ENCODE results near the gene SCEL. TPM values are rescaled to one million over a fixed set of nuclear protein-coding genes. Genes with fewer than 3 reads are reported as not detected.

SCEL gene
- total and polyA plus RNA-seq, 7 donors: 0.04 TPM; not detected in 5

- H3K27ac ChIP-seq: no peak overlapping the region
- H3K4me1 ChIP-seq: no peaks in the 10 kb centered on the region
- no peaks in the 10 kb centered on the region for H3K9me3 ChIP-seq
- ATAC-seq (no peak), DNase-seq (no peak)
- no peak overlapping the region for H3K4me3 ChIP-seq
- H3K27me3 ChIP-seq (ENCODE audit: insufficient read depth in 3 of 3, low read length in 2 of 3): no peaks in the 10 kb centered on the region
- H3K36me3 ChIP-seq (ENCODE audit: insufficient read depth in 1 of 2, low read depth in 1 of 2): no peaks in the 10 kb centered on the region
- no peak for TF ChIP-seq CTCF (IDR thresholded peaks at IDR 0.05)
- intact Hi-C loops (cut with DNase I): no loop called here
- WGBS, 3 donors: 22 to 35% (median 29%) methylated on average over 2 of the region's 2 CpGs
Observed at GRCh38 chr13:77579959-77580358, 44.5 kb downstream of the SCEL start.

GRCh38 chr13:77580748-77581147, 45.2 kb downstream of the SCEL start:
- no peaks in the 10 kb centered on the region for H3K36me3 ChIP-seq (ENCODE audit: insufficient read depth in 1 of 2, low read depth in 1 of 2)
- DNase-seq (no peak), ATAC-seq (no peak)
- no peaks in the 10 kb centered on the region for H3K4me1 ChIP-seq
- H3K27ac ChIP-seq: no peak overlapping the region
- no peak for TF ChIP-seq CTCF (IDR thresholded peaks at IDR 0.05)
- H3K27me3 ChIP-seq (ENCODE audit: insufficient read depth in 3 of 3, low read length in 2 of 3): no peaks in the 10 kb centered on the region
- WGBS, 3 donors: 57 to 67% (median 63%) methylated on average over 1 of the region's 1 CpG
- no peak overlapping the region for H3K4me3 ChIP-seq
- no peaks in the 10 kb centered on the region for H3K9me3 ChIP-seq
- intact Hi-C loops (cut with DNase I): no loop called here

- Histone ChIP-seq H3K4me1 (no peaks in the 10 kb centered on the region), H3K27ac (no peak overlapping the region), H3K4me3 (no peak overlapping the region), H3K36me3 (ENCODE audit: insufficient read depth in 1 of 2, low read depth in 1 of 2) (no peaks in the 10 kb centered on the region), H3K27me3 (ENCODE audit: insufficient read depth in 3 of 3, low read length in 2 of 3) (no peaks in the 10 kb centered on the region), H3K9me3 (no peaks in the 10 kb centered on the region)
- TF ChIP-seq CTCF (IDR thresholded peaks at IDR 0.05): no peak
- intact Hi-C loops (cut with DNase I): no loop called here
- no peak for ATAC-seq
- no peak for DNase-seq
- WGBS, 3 donors: 50 to 54% (median 52%) methylated on average over 3 of the region's 3 CpGs
Observed at GRCh38 chr13:77583581-77583980, 48.1 kb downstream of the SCEL start.

GRCh38 chr13:77584106-77584505, 48.6 kb downstream of the SCEL start:
- ATAC-seq: no peak
- H3K27me3 ChIP-seq (ENCODE audit: insufficient read depth in 3 of 3, low read length in 2 of 3): no peaks in the 10 kb centered on the region
- H3K36me3 ChIP-seq (ENCODE audit: insufficient read depth in 1 of 2, low read depth in 1 of 2): no peaks in the 10 kb centered on the region
- WGBS, 3 donors: 28 to 35% (median 34%) methylated on average over 7 of the region's 7 CpGs
- DNase-seq: no peak
- H3K27ac ChIP-seq: no peak overlapping the region
- H3K4me3 ChIP-seq: no peak overlapping the region
- TF ChIP-seq CTCF (IDR thresholded peaks at IDR 0.05): no peak
- no peaks in the 10 kb centered on the region for H3K4me1 ChIP-seq
- H3K9me3 ChIP-seq: no peaks in the 10 kb centered on the region
- intact Hi-C loops (cut with DNase I): no loop called here

GRCh38 chr13:77595166-77595810, 59.8 kb downstream of the SCEL start:
- no peak for ATAC-seq

More at GRCh38 chr13:77595166-77595810, 59.8 kb downstream of the SCEL start:
- 13 to 31% (median 20%) methylated on average over 2 of the region's 2 CpGs for WGBS, 3 donors
- Histone ChIP-seq H3K4me1 (no peaks in the 10 kb centered on the region), H3K27me3 (ENCODE audit: insufficient read depth in 3 of 3, low read length in 2 of 3) (no peaks in the 10 kb centered on the region), H3K9me3 (no peaks in the 10 kb centered on the region), H3K36me3 (ENCODE audit: insufficient read depth in 1 of 2, low read depth in 1 of 2) (no peaks in the 10 kb centered on the region), H3K4me3 (no peak overlapping the region), H3K27ac (no peak overlapping the region)
- DNase-seq: no peak
- intact Hi-C loops (cut with DNase I): loop anchor here in 1 of 2 donors (5.0 kb wide), 1 partner anchor 157 kb away; no protein-coding TSS in a partner anchor
- TF ChIP-seq CTCF (IDR thresholded peaks at IDR 0.05): no peak
